MM.1S (cell line): ENCODE data around the gene RITA1.

Experiments
- DNase-seq: peaks from one replicate; pipeline ENCODE4 v3.0.0-alpha.2; 2015
- H2AFZ ChIP-seq: fragments of 300-600 bp; sonication (generic); 2 replicates; pipeline ENCODE4 v1.6.0; 2016; ENCODE audit warnings: antibody characterized with exemption, low read length
- H3F3A ChIP-seq: fragments of 300-600 bp; sonication (generic); 2 replicates; pipeline ENCODE4 v1.6.1; 2016; ENCODE audit warnings: mild to moderate bottlenecking, antibody characterized with exemption, low read length, moderate library complexity, mixed read lengths; ENCODE audit not compliant: insufficient read depth
- H3K27ac ChIP-seq: fragments of 300-600 bp; sonication (generic); 2 replicates; pipeline ENCODE4 v1.5.1; 2016; ENCODE audit warnings: mild to moderate bottlenecking, low read length
- H3K27me3 ChIP-seq: fragments of 300-600 bp; sonication (generic); replicated peaks from 2 replicates; pipeline ENCODE4 v1.6.0; 2016; ENCODE audit warnings: low read length; ENCODE audit not compliant: insufficient read depth
- H3K36me3 ChIP-seq: fragments of 300-600 bp; sonication (generic); replicated peaks from 2 replicates; pipeline ENCODE4 v1.6.1; 2016; ENCODE audit warnings: mild to moderate bottlenecking, low read length, mixed read lengths; ENCODE audit not compliant: insufficient read depth
- H3K4me1 ChIP-seq: fragments of 300-600 bp; sonication (generic); 2 replicates; pipeline ENCODE4 v1.6.1; 2016; ENCODE audit warnings: low read length, mixed read lengths
- H3K4me2 ChIP-seq: fragments of 300-600 bp; sonication (generic); 2 replicates; pipeline ENCODE4 v1.6.0; 2016; ENCODE audit warnings: low read depth, low read length
- H3K4me3 ChIP-seq: fragments of 300-600 bp; sonication (generic); 2 replicates; pipeline ENCODE4 v1.5.1; 2016; ENCODE audit warnings: low read length, mixed read lengths
- H3K79me2 ChIP-seq: fragments of 300-600 bp; sonication (generic); 2 replicates; pipeline ENCODE4 v1.6.1; 2016; ENCODE audit warnings: mixed run types, low read length, mixed read lengths
- H3K9ac ChIP-seq: fragments of 300-600 bp; sonication (generic); 2 replicates; pipeline ENCODE4 v1.6.1; 2016; ENCODE audit warnings: low read length, mixed read lengths
- H3K9me2 ChIP-seq: fragments of 300-600 bp; sonication (generic); replicated peaks from 2 replicates; pipeline ENCODE4 v1.6.1; 2016; ENCODE audit warnings: mild to moderate bottlenecking, low read length, mixed read lengths; ENCODE audit not compliant: insufficient read depth
- H3K9me3 ChIP-seq: fragments of 300-600 bp; sonication (generic); replicated peaks from 2 replicates; pipeline ENCODE4 v1.6.1; 2016; ENCODE audit warnings: mild to moderate bottlenecking, low read length, mixed read lengths; ENCODE audit not compliant: insufficient read depth
- H4K20me1 ChIP-seq: fragments of 300-600 bp; sonication (generic); 2 replicates; pipeline ENCODE4 v1.6.1; 2016; ENCODE audit warnings: mild to moderate bottlenecking, low read length, moderate library complexity, mixed read lengths; ENCODE audit not compliant: insufficient read depth
- EZH2 ChIP-seq: fragments of 300-600 bp; sonication (generic); optimal IDR thresholded peaks from 2 replicates; pipeline ENCODE3; 2017; ENCODE audit warnings: low read depth, mild to moderate bottlenecking, antibody characterized with exemption, low read length, mixed read lengths
- EZH2phosphoT487 ChIP-seq: fragments of 300-600 bp; sonication (generic); IDR thresholded peaks from 2 replicates; pipeline ENCODE4 v1.6.1; 2018; ENCODE audit warnings: antibody characterized with exemption, low read length
- TF ChIP-seq, protein P1 (sequence below): fragments of 300-600 bp; sonication (generic); IDR thresholded peaks from 2 replicates; pipeline ENCODE4 v1.5.1; 2016; ENCODE audit warnings: antibody characterized with exemption, low read length, mixed read lengths

Gene RITA1

DNA sequence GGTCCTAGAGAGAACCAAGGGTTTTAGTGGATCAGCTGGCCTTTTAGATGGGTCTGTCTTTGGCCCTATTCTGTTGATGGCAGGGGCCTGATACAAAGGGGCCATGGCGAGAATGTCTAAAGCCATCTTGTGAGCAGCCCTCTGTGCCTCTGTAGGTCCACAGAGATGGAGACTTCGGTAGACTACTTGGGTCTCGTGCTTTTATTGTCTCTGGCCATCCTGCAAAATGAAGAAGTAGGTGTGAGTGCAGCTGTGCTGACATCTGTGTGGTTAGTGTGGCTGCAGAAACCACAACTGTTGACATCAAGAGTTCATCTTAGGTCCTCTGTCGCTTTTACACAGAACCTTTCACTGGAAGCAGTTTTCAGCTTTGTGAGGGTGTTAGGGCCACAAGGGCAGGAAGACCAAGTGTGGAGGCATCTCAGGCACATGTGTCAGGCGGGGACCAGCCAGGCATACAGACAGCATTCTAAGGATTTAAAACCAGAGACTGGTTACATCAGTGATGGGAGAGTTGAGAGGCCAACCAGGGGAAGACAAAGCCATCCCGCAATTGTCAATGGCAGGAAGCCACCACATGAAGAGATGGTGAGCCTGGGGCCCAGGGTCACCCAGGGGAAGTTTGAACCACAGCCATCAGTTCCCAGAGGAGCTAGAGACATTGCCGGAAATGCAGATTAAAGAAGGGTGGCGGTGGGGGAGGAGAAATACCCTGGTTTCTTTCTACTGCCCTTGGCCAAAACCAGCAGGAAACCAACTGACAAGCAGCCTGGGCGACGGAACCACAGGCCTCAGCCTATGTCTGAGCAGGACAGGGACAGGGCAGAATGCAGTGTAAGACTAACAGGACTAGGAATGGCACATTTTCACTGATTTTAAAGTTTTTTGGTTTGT is 22.8 kb downstream of the RITA1 start:
- Histone ChIP-seq H3K4me3 (peak overlapping the region; percentile 35; the same call in 1 of the 2 replicates), H3K4me2 (peak overlapping the region; percentile 64), H3K36me3 (no peaks in the 10 kb centered on the region), H3K4me1 (peaks cover 21% of the 10 kb centered on the region), H3K9me2 (no peaks in the 10 kb centered on the region), H3K27ac (peak overlapping the region; percentile 97), H3K27me3 (no peaks in the 10 kb centered on the region), H3K79me2 (no peaks in the 10 kb centered on the region), H4K20me1 (no peaks in the 10 kb centered on the region), H3K9me3 (no peaks in the 10 kb centered on the region), H2AFZ (no peak overlapping the region), H3K9ac (peak overlapping the region; percentile 31; the same call in 1 of the 2 replicates), H3F3A (peaks cover 24% of the 10 kb centered on the region)
- TF ChIP-seq EZH2, result no peak
- TF ChIP-seq EZH2phosphoT487, result no peak
- TF ChIP-seq, protein P1, sequence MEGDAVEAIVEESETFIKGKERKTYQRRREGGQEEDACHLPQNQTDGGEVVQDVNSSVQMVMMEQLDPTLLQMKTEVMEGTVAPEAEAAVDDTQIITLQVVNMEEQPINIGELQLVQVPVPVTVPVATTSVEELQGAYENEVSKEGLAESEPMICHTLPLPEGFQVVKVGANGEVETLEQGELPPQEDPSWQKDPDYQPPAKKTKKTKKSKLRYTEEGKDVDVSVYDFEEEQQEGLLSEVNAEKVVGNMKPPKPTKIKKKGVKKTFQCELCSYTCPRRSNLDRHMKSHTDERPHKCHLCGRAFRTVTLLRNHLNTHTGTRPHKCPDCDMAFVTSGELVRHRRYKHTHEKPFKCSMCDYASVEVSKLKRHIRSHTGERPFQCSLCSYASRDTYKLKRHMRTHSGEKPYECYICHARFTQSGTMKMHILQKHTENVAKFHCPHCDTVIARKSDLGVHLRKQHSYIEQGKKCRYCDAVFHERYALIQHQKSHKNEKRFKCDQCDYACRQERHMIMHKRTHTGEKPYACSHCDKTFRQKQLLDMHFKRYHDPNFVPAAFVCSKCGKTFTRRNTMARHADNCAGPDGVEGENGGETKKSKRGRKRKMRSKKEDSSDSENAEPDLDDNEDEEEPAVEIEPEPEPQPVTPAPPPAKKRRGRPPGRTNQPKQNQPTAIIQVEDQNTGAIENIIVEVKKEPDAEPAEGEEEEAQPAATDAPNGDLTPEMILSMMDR, result no peak
- peak; percentile 87 for DNase-seq

DNA sequence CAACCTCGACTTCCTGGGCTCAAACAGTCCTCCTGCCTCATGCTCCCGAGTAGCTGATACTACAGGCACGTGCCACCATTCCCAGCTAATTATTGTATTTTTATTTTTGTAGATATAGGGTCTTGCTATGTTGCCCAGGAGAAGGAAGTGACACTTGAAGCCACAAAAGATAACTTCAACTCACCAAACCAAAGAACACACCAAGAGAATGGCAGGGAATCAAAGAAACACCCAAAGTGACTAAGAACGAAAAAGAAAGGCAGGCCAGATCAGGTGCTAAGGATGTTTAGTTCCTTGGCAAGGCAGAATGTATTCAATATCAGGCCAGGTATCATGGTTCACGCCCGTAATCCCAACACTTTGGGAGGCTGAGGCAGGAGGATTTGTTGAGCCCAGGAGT is 25.6 kb downstream of the RITA1 start:
- Histone ChIP-seq H3K4me1 (peaks cover 31% of the 10 kb centered on the region), H3K36me3 (no peaks in the 10 kb centered on the region), H3K27me3 (no peaks in the 10 kb centered on the region), H3K79me2 (no peaks in the 10 kb centered on the region), H3K4me2 (no peak overlapping the region), H3K27ac (no peak overlapping the region), H4K20me1 (no peaks in the 10 kb centered on the region), H3K9me3 (no peaks in the 10 kb centered on the region), H2AFZ (no peak overlapping the region), H3K9ac (no peak overlapping the region), H3K9me2 (no peaks in the 10 kb centered on the region), H3K4me3 (no peak overlapping the region), H3F3A (peaks cover 27% of the 10 kb centered on the region)
- no peak for DNase-seq
- TF ChIP-seq, protein P1, result no peak
- TF ChIP-seq EZH2, result no peak
- TF ChIP-seq EZH2phosphoT487, result no peak

DNA sequence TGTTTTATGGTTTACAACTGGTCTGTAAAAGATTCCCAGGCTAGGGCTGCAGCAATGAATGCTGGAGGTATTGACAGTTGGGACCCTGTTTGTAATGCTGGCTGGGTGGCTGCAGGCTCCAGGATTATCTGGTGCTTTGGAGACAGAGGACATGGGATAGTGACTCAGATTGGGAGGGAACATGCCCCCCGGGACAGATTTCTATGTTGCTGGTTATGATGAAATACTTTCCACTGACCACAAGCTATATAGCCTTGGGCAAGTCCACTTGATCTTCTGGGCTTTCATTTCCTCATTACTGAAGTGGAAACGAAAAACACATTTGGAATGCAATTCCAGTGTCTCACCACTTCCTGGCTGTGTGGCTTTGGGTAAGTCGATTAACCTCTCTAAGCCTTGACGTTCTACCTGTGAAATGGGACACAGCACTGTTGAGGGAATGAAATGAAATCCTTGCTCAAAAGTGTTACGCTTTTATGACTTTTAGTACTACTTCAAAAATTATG is 29.4 kb downstream of the RITA1 start:
- Histone ChIP-seq H3K9me3 (no peaks in the 10 kb centered on the region), H3K9ac (no peak overlapping the region), H3K27ac (no peak overlapping the region), H2AFZ (no peak overlapping the region), H3K27me3 (no peaks in the 10 kb centered on the region), H3K79me2 (no peaks in the 10 kb centered on the region), H3K4me1 (peaks cover 10% of the 10 kb centered on the region), H3K4me3 (no peak overlapping the region), H4K20me1 (no peaks in the 10 kb centered on the region), H3F3A (0 out of 2 replicates have a peak, but pooled peaks cover 3% of the 10 kb centered on the region), H3K9me2 (no peaks in the 10 kb centered on the region), H3K4me2 (peak overlapping the region; percentile 18; the same call in 1 of the 2 replicates), H3K36me3 (no peaks in the 10 kb centered on the region)
- no peak for DNase-seq
- TF ChIP-seq, protein P1, result no peak
- TF ChIP-seq EZH2phosphoT487 (no peak), EZH2 (no peak)
